Smooth muscle cell (in vitro differentiated cells): ENCODE data around the gene TFF2. TPM values are rescaled to one million over a fixed set of nuclear protein-coding genes. Genes with fewer than 3 reads are reported as not detected.

Experiments used
- DNase-seq: peaks from one replicate; lab custom pipeline; 2025; ENCODE audit not compliant: unreplicated experiment; lab: John Stamatoyannopoulos, UW
- H2AFZ ChIP-seq: fragments of 200-600 bp; sonication (generic); 2 replicates; pipeline ENCODE4 v1.6.0; 2016; ENCODE audit warnings: antibody characterized with exemption, low read depth, mild to moderate bottlenecking
- H3F3A ChIP-seq: fragments of 200-600 bp; sonication (generic); 2 replicates; pipeline ENCODE4 v1.6.0; 2017; ENCODE audit warnings: antibody characterized with exemption, low read depth
- H3K27ac ChIP-seq: fragments of 200-600 bp; sonication (generic); 2 replicates; pipeline ENCODE4 v1.5.1; 2016; ENCODE audit warnings: low read depth, mild to moderate bottlenecking
- H3K27me3 ChIP-seq: fragments of 200-600 bp; sonication (generic); 2 replicates; pipeline ENCODE4 v1.6.1; 2016; ENCODE audit warnings: low read depth, mild to moderate bottlenecking
- H3K36me3 ChIP-seq: fragments of 200-600 bp; sonication (generic); 2 replicates; pipeline ENCODE4 v1.5.1; 2016; ENCODE audit warnings: low read depth
- H3K4me1 ChIP-seq: fragments of 200-600 bp; sonication (generic); 2 replicates; pipeline ENCODE4 v1.5.1; 2016; ENCODE audit warnings: low read depth
- H3K4me2 ChIP-seq: fragments of 200-600 bp; sonication (generic); 2 replicates; pipeline ENCODE4 v1.6.0; 2016; ENCODE audit warnings: mild to moderate bottlenecking
- H3K4me3 ChIP-seq: fragments of 200-600 bp; sonication (generic); 2 replicates; pipeline ENCODE4 v1.5.1; 2016; ENCODE audit warnings: mild to moderate bottlenecking
- H3K79me2 ChIP-seq: fragments of 200-600 bp; sonication (generic); 2 replicates; pipeline ENCODE4 v1.6.0; 2016; ENCODE audit warnings: low read depth, mild to moderate bottlenecking
- H3K9ac ChIP-seq: fragments of 200-600 bp; sonication (generic); 2 replicates; pipeline ENCODE4 v1.6.0; 2016; ENCODE audit warnings: low read depth
- H3K9me3 ChIP-seq: fragments of 200-600 bp; sonication (generic); replicated peaks from 2 replicates; pipeline ENCODE4 v1.5.1; 2016; ENCODE audit warnings: low read depth
- H4K20me1 ChIP-seq: fragments of 200-600 bp; sonication (generic); 2 replicates; pipeline ENCODE4 v1.6.0; 2016; ENCODE audit warnings: low read depth
- WGBS: methylation state at CpG from one replicate; pipeline ENCODE4 v1.1.7; 2016; ENCODE audit warnings: low lambda C conversion rate; 5-methylcytosine and 5-hydroxymethylcytosine counted together
- polyA plus RNA-seq: library from polyadenylated mRNA; unstranded; fragments of >200 nt; fragmentation: Nextera tagmentation; extraction: Ambion mirVana; gene quantifications from 2 replicates; pipeline ENCODE4 v1.2.1, GENCODE V29; 2016
- total RNA-seq: library from RNA; depleted of rRNA; stranded (reverse); fragments of >200 nt; gene quantifications from 2 replicates; pipeline ENCODE4 v1.2.3, GENCODE V29; 2014
- TF ChIP-seq, protein P1 (sequence below): fragments of 200-600 bp; sonication (generic); IDR thresholded peaks from 2 replicates; pipeline ENCODE4 v1.5.1; 2017; ENCODE audit warnings: borderline replicate concordance, mild to moderate bottlenecking, antibody characterized with exemption; ENCODE audit not compliant: insufficient read depth, poor library complexity, severe bottlenecking

TFF2 gene
- total and polyA plus RNA-seq, 2 experiments from 2014 or later: not detected

- Histone ChIP-seq H4K20me1 (no peaks in the 10 kb centered on the region), H3F3A (no peaks in the 10 kb centered on the region), H3K9ac (no peak overlapping the region), H3K79me2 (no peaks in the 10 kb centered on the region), H3K9me3 (no peaks in the 10 kb centered on the region), H3K4me2 (no peak overlapping the region), H3K4me3 (no peak overlapping the region), H3K27ac (no peak overlapping the region), H3K4me1 (no peaks in the 10 kb centered on the region), H3K27me3 (no peaks in the 10 kb centered on the region), H2AFZ (no peak overlapping the region), H3K36me3 (no peaks in the 10 kb centered on the region)
- TF ChIP-seq, protein P1, sequence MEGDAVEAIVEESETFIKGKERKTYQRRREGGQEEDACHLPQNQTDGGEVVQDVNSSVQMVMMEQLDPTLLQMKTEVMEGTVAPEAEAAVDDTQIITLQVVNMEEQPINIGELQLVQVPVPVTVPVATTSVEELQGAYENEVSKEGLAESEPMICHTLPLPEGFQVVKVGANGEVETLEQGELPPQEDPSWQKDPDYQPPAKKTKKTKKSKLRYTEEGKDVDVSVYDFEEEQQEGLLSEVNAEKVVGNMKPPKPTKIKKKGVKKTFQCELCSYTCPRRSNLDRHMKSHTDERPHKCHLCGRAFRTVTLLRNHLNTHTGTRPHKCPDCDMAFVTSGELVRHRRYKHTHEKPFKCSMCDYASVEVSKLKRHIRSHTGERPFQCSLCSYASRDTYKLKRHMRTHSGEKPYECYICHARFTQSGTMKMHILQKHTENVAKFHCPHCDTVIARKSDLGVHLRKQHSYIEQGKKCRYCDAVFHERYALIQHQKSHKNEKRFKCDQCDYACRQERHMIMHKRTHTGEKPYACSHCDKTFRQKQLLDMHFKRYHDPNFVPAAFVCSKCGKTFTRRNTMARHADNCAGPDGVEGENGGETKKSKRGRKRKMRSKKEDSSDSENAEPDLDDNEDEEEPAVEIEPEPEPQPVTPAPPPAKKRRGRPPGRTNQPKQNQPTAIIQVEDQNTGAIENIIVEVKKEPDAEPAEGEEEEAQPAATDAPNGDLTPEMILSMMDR: no peak
- DNase-seq: no peak
- WGBS: 59% methylated on average over 23 of the region's 23 CpGs
Observed at GRCh38 chr21:42308914-42309752, 41.7 kb downstream of the TFF2 start.

DNA sequence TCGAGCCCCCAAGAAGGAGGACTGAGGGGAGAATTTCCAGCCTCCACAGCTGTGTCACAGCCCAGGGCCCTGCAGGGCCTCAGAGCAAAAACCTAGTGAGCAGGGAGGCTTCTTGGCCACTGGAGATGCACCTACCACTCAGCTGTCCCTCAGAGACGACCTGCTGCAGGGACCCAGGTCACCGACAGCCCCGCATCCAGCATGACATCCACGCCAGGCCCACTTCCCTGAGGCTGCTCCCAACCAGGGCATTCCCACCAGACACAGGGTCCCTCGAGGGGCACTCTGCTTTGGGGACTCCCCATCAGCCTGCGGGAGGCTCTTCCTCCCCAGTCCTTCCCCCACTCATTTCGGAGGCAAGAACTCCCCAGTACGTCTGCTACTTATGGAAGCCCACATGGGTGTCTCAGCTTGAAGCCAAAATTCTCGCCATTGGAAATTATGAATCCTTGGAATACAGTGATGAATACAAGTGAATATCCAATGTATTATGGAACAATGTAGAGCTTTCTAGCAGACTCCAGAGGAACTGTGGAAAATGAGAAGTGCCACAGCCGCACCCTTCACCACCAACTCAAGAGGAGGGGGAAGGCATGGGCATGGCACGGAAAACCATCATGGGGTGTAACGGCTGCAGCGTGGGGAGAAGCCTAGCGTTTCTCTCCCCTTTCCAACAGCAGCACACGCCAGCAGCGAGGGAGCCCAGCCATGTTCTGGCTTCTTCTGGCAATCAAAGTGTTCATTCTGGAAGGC is 42.5 kb downstream of the TFF2 start:
- Histone ChIP-seq H3K79me2 (no peaks in the 10 kb centered on the region), H2AFZ (no peak overlapping the region), H3K9me3 (no peaks in the 10 kb centered on the region), H3K27me3 (no peaks in the 10 kb centered on the region), H3K27ac (no peak overlapping the region), H4K20me1 (no peaks in the 10 kb centered on the region), H3K9ac (no peak overlapping the region), H3K36me3 (no peaks in the 10 kb centered on the region), H3K4me3 (no peak overlapping the region), H3K4me2 (no peak overlapping the region), H3F3A (no peaks in the 10 kb centered on the region), H3K4me1 (no peaks in the 10 kb centered on the region)
- WGBS: 92% methylated on average over 17 of the region's 17 CpGs
- TF ChIP-seq, protein P1: no peak
- no peak for DNase-seq

GRCh38 chr21:42307106-42307505 is 43.7 kb downstream of the TFF2 start:
- no peaks in the 10 kb centered on the region for H3K9me3 ChIP-seq
- H4K20me1 ChIP-seq: no peaks in the 10 kb centered on the region
- TF ChIP-seq, protein P1: no peak
- H3K4me3 ChIP-seq: no peak overlapping the region
- H3F3A ChIP-seq: no peaks in the 10 kb centered on the region
- H3K27me3 ChIP-seq: no peaks in the 10 kb centered on the region
- no peaks in the 10 kb centered on the region for H3K36me3 ChIP-seq
- 85% methylated on average over 5 of the region's 5 CpGs for WGBS
- no peaks in the 10 kb centered on the region for H3K79me2 ChIP-seq
- H3K4me1 ChIP-seq: no peaks in the 10 kb centered on the region
- no peak overlapping the region for H3K27ac ChIP-seq
- no peak overlapping the region for H3K9ac ChIP-seq
- H2AFZ ChIP-seq: no peak overlapping the region
- H3K4me2 ChIP-seq: no peak overlapping the region
- no peak for DNase-seq
